WI38 (cell line): ENCODE results near the gene SPNS3.

Experiments used
- H3K4me3 ChIP-seq: 2 replicates; pipeline ENCODE4 v1.5.1; 2011; ENCODE audit warnings: low read depth, mild to moderate bottlenecking, control low read depth, low read length
- CTCF ChIP-seq: IDR thresholded peaks from 2 replicates; pipeline ENCODE4 v1.5.1; 2012; ENCODE audit warnings: low read depth, mild to moderate bottlenecking, control low read depth, low read length

Gene SPNS3

DNA sequence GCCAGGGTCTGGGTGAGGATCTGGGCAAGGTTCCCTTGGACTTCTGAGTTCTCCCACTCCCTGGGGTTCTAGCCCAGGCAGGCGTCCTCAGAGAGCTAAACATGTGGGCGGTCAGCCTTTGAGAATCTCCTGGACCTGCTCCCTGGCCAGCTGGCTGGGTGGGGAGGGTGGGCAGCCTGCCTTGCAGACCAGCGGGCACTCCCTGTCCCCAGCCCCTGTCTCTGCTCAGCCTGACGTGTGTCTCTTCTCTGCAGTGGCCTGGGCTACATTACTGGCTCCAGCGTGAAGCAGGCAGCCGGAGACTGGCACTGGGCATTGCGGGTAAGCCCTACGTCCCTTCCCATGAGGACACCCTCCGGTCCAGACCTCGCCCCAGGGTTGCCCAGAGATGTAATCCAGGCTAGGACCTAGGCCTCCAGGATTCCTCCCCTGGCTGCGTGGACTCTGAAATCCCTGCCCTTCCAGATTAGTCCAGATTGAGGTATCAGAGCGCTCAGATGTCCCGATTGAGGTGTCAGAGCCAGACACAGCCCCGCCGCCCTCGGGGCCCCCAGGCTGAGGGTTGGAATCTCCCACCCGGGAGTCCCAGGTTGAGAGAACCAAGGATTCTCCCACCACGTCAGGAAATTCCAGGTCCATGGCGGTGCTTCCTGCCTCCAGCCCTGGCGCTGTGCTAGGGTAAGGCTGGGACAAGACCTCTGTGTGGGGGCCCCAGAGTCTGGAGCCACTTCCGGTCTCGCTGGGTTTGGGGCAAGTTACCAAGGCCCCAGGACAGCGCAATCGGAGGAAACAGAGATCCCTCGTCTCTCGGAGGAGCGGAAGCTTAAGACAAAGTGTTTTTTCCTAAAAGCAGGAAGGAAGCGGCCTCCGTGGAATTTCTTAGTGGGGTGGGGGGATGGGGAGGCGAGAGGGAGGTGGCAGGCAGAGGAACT lies 97.3 kb downstream of the SPNS3 start:
- no peak for TF ChIP-seq CTCF
- H3K4me3 ChIP-seq, result no peak overlapping the region

GRCh38 chr17:4531988-4532736 lies 98.4 kb downstream of the SPNS3 start:
- no peak overlapping the region for H3K4me3 ChIP-seq
- TF ChIP-seq CTCF, result no peak

DNA sequence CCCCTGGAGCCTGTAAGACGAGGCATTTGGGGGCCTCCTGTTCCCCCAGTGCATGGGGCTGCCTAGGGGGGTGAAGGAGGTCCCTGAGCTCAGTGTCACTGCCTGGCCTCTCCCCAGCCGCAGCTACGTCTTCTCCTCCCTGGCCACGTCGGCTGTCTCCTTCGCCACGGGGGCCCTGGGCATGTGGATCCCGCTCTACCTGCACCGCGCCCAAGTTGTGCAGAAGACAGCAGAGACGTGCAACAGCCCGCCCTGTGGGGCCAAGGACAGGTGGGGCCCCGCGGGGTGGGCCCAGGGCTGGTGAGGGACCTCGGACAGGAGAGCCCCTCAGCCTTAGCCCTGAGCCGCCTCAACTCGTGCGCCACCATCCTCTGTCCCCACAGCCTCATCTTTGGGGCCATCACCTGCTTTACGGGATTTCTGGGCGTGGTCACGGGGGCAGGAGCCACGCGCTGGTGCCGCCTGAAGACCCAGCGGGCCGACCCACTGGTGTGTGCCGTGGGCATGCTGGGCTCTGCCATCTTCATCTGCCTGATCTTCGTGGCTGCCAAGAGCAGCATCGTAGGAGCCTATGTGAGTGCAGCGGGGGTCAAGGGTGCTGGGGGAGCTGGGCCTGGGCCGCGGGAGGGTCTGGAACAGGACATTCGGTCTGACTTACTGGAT lies 99.3 kb downstream of the SPNS3 start:
- no peak for TF ChIP-seq CTCF
- H3K4me3 ChIP-seq, result no peak overlapping the region

DNA sequence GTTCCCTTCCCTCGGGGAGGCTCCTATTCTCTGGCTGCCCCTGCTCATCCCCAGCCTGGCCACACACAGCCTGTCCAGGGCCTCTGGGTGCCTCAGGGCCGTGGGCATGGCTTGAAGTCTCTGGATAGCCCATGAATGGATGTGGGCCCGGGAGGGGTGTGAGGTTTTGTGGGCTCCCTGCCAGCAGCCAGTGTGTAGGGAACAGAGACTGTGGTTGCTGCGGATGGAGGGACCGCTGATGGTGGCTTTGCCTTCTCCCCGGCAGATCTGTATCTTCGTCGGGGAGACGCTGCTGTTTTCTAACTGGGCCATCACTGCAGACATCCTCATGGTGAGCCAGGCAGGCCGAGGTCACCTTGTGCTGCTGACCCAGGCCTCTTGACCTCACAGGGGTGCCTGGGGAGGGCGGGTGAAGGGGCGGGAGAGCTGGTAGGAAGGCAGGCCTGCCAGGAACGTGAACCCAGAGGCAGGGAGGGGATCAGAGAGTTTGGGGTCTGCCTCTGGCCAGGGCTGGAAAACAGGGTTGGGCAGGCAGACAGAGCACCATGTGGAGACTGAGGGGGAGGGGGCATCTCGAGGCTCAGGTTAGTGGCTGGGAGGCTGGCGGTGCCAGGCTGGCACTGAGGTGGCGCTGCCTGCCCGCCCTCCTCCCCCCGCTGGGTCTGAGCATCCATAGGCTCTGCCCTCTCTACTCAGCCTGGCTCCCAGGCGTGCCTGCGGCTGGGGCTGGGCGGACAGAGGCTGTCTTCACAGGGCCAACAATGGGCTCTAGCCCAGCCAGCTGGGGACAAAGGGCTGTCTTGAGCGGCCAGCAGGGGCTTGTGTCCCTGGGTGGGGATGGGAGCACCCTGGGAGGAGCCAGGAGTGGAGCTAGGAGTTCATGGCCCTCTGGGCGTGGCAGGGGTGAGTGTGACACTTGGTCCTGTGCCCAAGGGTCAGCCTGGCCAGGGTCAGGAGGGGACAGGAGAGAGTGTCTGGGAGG lies 100.1 kb downstream of the SPNS3 start:
- no peak overlapping the region for H3K4me3 ChIP-seq
- no peak for TF ChIP-seq CTCF

DNA sequence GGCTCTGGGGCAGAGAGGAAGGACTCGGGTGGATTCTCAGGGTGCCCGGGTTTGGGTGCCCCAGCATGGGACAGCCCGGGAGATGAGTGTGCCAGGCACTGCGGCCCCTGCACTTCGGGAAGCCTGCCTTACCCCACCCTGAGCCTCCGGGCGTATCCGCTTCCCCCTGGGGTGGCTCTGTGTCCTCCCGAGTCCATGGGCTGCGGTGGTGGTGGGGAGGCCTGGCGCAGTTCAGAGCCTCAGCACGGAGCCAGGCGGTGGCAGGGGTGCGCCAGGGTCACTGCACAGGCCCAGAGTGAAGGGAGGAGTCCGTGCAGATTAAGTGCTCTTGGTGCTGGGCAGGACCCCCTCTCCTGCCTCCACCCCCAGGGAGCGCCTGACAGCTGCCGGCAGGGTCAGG lies 100.8 kb downstream of the SPNS3 start:
- H3K4me3 ChIP-seq, result no peak overlapping the region
- no peak for TF ChIP-seq CTCF

DNA sequence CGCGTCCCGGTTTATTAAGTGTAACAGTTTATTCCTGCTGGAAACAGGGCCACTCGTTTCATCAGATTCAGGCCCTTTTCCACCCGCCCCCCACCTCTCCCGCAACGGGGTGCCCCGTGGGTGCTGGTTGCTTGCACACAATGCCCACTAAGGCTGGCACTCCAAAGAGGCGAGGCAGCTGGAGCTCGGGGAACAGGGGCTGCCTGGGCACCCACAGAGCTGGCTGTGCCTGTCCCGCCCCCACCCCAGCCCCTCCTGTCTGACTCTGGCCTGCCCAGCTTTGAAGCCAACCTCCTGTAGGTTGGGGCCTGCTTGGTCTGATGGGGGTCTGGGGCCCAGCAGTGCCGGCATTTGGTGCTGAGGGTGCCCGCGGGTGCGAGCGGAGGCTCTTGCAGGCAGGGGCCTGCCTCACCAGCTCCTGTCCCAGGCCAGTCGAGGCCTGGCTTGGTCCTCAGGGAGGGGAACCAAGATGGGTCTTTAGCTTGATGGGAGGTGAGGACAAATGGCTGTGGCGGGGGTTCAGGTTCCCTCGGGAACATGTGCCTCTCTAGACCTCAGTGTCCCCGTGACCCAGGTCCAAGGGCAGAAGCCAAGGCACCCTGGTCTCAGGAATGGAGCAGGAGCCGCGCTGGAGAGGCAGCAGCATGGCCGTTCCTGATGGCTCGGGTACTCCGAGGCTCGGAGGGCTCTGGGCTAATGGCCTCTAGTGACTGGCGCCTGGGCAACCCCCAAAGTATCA lies 101.4 kb downstream of the SPNS3 start:
- no peak for TF ChIP-seq CTCF
- H3K4me3 ChIP-seq, result no peak overlapping the region
